Measurements from ENCODE around the gene SLC40A1. TPM values are rescaled to one million over a fixed set of nuclear protein-coding genes. Genes with fewer than 3 reads are reported as not detected.

SLC40A1 gene
- total and polyA plus RNA-seq, 2 donors from 2014 or later = 45.8 to 78.4 TPM

- DNase-seq (no peak), FAIRE-seq (no peak)
- H3K9me3 ChIP-seq (ENCODE audit: control insufficient read depth in 2 of 3, insufficient read depth in 1 of 3, low read length in 3 of 3) = no peaks in the 10 kb centered on the region
- H3K36me3 ChIP-seq (ENCODE audit: control insufficient read depth in 2 of 3, insufficient read depth in 3 of 3, low read length in 3 of 3) = no peaks in the 10 kb centered on the region
- H3K27ac ChIP-seq (ENCODE audit: low read depth in 2 of 2, low read length in 2 of 2) = no peak overlapping the region
- TF ChIP-seq CTCF (IDR thresholded peaks at IDR 0.05; ENCODE audit: borderline replicate concordance, extremely low read depth, insufficient read depth) = no peak
- no peak overlapping the region for H3K9ac ChIP-seq (ENCODE audit: low read length in 3 of 3)
- no peaks in the 10 kb centered on the region for H3K4me1 ChIP-seq (ENCODE audit: control insufficient read depth in 2 of 3, insufficient read depth in 2 of 3, low read depth in 1 of 3, low read length in 3 of 3)
- intact Hi-C loops (cut with DNase I) = no loop called here
- no peak overlapping the region for H3K4me3 ChIP-seq (ENCODE audit: low read length in 3 of 3)
- H3K27me3 ChIP-seq (ENCODE audit: control insufficient read depth, insufficient read depth, low read length) = no peaks in the 10 kb centered on the region
These were observed 38.3 kb downstream of the SLC40A1 start for GRCh38 chr2:189542145-189542882.

- Histone ChIP-seq H3K4me1 (ENCODE audit: control insufficient read depth in 2 of 3, insufficient read depth in 2 of 3, low read depth in 1 of 3, low read length in 3 of 3) (no peaks in the 10 kb centered on the region), H3K27ac (ENCODE audit: low read depth in 2 of 2, low read length in 2 of 2) (no peak overlapping the region), H3K4me3 (ENCODE audit: low read length in 3 of 3) (no peak overlapping the region), H3K36me3 (ENCODE audit: control insufficient read depth in 2 of 3, insufficient read depth in 3 of 3, low read length in 3 of 3) (no peaks in the 10 kb centered on the region), H3K9me3 (ENCODE audit: control insufficient read depth in 2 of 3, insufficient read depth in 1 of 3, low read length in 3 of 3) (no peaks in the 10 kb centered on the region), H3K9ac (ENCODE audit: low read length in 3 of 3) (no peak overlapping the region), H3K27me3 (ENCODE audit: control insufficient read depth, insufficient read depth, low read length) (no peaks in the 10 kb centered on the region)
- intact Hi-C loops (cut with DNase I) = no loop called here
- FAIRE-seq (no peak), DNase-seq (no peak)
- TF ChIP-seq CTCF (IDR thresholded peaks at IDR 0.05; ENCODE audit: borderline replicate concordance, extremely low read depth, insufficient read depth) = no peak
These were observed 39.0 kb downstream of the SLC40A1 start for GRCh38 chr2:189541591-189541990.

- no peak for DNase-seq
- no peaks in the 10 kb centered on the region for H3K27me3 ChIP-seq (ENCODE audit: control insufficient read depth, insufficient read depth, low read length)
- no peak overlapping the region for H3K4me3 ChIP-seq (ENCODE audit: low read length in 3 of 3)
- H3K9me3 ChIP-seq (ENCODE audit: control insufficient read depth in 2 of 3, insufficient read depth in 1 of 3, low read length in 3 of 3) = no peaks in the 10 kb centered on the region
- no peak overlapping the region for H3K9ac ChIP-seq (ENCODE audit: low read length in 3 of 3)
- no peak for TF ChIP-seq CTCF (IDR thresholded peaks at IDR 0.05; ENCODE audit: borderline replicate concordance, extremely low read depth, insufficient read depth)
- intact Hi-C loops (cut with DNase I) = no loop called here
- H3K36me3 ChIP-seq (ENCODE audit: control insufficient read depth in 2 of 3, insufficient read depth in 3 of 3, low read length in 3 of 3) = no peaks in the 10 kb centered on the region
- H3K27ac ChIP-seq (ENCODE audit: low read depth in 2 of 2, low read length in 2 of 2) = no peak overlapping the region
- FAIRE-seq = no peak
- H3K4me1 ChIP-seq (ENCODE audit: control insufficient read depth in 2 of 3, insufficient read depth in 2 of 3, low read depth in 1 of 3, low read length in 3 of 3) = no peaks in the 10 kb centered on the region
These were observed 40.0 kb downstream of the SLC40A1 start for GRCh38 chr2:189540551-189540950.

- no peak for TF ChIP-seq CTCF (IDR thresholded peaks at IDR 0.05; ENCODE audit: borderline replicate concordance, extremely low read depth, insufficient read depth)
- Histone ChIP-seq H3K9ac (ENCODE audit: low read length in 3 of 3) (no peak overlapping the region), H3K9me3 (ENCODE audit: control insufficient read depth in 2 of 3, insufficient read depth in 1 of 3, low read length in 3 of 3) (no peaks in the 10 kb centered on the region), H3K27me3 (ENCODE audit: control insufficient read depth, insufficient read depth, low read length) (no peaks in the 10 kb centered on the region), H3K4me3 (ENCODE audit: low read length in 3 of 3) (no peak overlapping the region), H3K4me1 (ENCODE audit: control insufficient read depth in 2 of 3, insufficient read depth in 2 of 3, low read depth in 1 of 3, low read length in 3 of 3) (no peaks in the 10 kb centered on the region), H3K36me3 (ENCODE audit: control insufficient read depth in 2 of 3, insufficient read depth in 3 of 3, low read length in 3 of 3) (no peaks in the 10 kb centered on the region), H3K27ac (ENCODE audit: low read depth in 2 of 2, low read length in 2 of 2) (no peak overlapping the region)
- FAIRE-seq = no peak
- intact Hi-C loops (cut with DNase I) = no loop called here
- no peak for DNase-seq
These were observed 42.2 kb downstream of the SLC40A1 start for GRCh38 chr2:189538402-189538801.

Measured in kidney (tissue), 14 donors.